ENCODE measurements around the gene ANAPC2.
A peak's percentile ranks its signal among the peaks of the same experiment; 100 is the strongest.
"Not testable (repeated sequence)": the region's sequence is repeated elsewhere in the genome, so short reads cannot be mapped to it uniquely, and the experiment has no call there.

ANAPC2 gene

DNA sequence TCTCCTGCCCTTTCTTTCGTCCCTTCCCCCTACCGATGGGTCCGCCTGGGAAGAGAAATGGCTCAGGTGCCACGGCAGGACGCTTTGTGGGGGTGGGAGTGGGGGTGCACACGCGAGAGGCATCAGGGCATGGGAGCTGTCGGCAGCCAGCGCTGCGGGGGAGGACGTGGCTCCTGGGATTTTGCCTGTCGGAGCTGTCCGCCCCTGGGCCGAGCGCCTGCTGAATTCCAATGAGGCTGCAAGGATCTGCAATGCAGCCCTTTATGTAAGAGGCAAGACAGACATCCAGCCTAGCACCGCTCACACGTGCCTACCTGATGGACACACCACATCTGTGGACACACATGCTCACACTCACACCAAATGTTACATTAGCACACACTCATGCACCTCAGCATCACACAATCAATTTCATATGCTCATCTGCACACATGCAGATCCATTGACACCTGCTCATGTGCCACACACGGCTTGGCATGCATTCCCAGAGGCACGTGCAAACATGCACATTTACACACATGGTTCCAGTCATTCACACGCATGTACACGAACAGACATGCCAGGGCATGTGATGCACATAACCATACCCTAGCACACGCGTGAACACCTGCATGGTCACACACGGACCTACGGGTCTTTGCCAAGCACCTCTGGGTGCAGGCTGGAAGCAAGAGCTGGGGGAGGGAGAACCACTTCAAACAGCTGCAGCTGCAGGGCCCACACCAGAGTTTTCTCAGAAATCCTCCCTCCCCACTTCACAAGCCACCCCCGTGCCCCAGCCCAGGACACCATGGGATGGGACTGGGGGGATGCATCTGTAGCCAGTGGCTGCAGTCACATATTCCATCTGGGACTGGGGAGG is 48.0 kb downstream of the ANAPC2 start:
- no peak for DNase-seq

DNA sequence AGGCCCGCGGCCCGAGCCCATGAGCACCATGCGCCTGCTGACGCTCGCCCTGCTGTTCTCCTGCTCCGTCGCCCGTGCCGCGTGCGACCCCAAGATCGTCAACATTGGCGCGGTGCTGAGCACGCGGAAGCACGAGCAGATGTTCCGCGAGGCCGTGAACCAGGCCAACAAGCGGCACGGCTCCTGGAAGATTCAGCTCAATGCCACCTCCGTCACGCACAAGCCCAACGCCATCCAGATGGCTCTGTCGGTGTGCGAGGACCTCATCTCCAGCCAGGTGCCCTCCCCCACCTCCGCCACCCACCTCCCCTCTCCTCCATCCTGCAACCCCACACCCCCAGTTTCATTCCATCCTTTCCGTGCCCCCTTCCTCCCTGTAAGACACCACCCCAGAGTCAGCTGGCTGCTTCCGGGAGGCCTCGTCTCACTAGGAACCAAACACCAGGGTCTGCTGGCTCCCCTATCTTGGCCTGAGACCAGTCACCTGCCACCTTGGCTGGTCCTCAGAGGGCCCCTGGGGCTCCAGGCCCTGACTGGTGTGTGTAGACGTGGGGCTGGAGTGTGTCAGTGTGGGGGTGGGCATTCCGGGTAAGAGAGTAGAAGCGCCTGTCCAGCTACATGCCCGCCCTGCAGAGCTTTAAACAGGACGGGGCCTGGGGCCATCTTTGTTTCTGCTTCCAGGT is 48.8 kb downstream of the ANAPC2 start:
- no peak for DNase-seq

DNA sequence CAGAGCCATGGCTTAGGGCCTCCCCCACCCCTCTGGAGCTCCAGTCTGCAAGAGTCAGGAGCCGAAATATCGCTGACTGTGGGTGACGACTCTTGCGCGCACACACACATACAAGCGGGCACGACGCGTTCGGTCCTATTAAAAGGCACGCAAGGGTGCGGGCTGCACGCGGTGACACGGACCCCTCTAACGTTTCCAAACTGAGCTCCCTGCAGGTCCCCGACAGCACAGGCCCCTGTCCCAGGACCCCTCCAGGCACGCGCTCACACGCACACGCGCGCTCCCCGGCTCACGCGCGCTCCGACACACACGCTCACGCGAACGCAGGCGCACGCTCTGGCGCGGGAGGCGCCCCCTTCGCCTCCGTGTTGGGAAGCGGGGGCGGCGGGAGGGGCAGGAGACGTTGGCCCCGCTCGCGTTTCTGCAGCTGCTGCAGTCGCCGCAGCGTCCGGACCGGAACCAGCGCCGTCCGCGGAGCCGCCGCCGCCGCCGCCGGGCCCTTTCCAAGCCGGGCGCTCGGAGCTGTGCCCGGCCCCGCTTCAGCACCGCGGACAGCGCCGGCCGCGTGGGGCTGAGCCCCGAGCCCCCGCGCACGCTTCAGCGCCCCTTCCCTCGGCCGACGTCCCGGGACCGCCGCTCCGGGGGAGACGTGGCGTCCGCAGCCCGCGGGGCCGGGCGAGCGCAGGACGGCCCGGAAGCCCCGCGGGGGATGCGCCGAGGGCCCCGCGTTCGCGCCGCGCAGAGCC is 49.5 kb downstream of the ANAPC2 start, which contains the start of gene GRIN1:
Gene GRIN1 (plus strand): TSS at position 433 of the 746 bp plus-strand sequence. CDS start 333 bp downstream, outside the sequence.
- DNase-seq: no peak

DNA sequence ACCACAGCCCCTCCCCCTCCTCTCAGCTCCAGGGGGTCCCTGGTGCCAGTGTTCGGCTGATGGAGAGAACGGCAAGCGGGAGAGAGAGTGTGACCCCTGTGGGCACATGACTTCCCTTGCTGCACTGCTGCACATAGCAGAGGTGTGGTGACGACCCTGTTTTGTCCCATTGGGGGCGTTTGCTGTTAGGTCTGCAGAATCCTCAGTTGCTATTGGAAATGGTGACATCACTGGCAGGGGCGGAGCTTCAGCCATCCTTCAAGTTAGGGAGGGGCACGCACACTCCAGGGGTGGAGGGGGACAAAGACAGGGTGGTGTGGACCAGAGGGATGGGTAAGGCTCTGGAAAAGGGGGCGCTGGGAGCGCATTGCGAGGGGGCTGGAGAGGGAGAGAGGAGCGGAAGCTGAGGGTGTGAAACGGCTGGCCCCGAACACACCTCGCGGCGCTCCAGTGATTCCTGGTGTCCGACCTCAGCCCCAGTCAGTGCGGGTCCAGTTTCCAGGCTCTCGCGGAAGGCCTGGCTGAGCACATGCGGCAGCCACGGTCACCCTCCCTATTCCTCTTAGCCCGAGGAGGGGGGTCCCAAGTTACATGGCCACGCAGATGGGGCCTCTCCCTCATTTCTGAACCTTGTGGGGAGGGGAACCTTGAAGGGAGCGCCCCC is 50.2 kb downstream of the ANAPC2 start:
- DNase-seq: no peak

DNA sequence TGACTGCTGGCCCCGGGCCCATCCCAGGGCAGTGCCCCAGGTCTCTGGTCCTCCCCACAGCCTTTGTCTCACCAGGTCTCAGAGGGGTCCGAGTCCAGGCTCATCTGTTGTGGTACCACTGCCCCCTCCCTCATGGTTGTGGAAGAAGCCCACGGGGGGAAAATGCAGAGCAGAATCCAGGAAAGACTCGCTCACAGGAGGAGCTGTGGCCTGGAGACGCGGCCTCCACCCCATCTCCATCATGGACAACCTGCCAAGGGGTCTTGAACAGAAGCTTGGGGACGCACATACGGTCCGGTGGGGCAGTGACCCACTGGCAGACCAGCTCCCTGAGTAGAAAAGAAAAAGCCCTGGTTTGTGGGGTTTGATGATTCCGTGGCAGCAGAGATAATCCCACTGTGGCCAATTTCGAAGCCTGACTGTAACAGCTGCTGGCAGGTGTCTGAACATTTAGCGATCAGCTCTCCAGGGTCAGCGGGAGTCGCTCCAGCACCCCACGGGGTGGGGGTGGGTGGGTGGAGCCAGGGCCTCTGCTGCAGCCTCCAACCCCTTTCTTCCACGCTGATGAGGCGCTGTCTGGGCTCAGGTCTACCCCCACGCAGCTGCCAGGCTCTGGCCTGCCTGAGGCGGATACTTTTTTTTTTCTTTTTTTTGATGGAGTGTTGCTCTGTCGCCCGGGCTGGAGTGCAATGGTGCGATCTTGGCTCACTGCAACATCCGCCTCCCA is 51.3 kb downstream of the ANAPC2 start:
- no peak for DNase-seq

DNA sequence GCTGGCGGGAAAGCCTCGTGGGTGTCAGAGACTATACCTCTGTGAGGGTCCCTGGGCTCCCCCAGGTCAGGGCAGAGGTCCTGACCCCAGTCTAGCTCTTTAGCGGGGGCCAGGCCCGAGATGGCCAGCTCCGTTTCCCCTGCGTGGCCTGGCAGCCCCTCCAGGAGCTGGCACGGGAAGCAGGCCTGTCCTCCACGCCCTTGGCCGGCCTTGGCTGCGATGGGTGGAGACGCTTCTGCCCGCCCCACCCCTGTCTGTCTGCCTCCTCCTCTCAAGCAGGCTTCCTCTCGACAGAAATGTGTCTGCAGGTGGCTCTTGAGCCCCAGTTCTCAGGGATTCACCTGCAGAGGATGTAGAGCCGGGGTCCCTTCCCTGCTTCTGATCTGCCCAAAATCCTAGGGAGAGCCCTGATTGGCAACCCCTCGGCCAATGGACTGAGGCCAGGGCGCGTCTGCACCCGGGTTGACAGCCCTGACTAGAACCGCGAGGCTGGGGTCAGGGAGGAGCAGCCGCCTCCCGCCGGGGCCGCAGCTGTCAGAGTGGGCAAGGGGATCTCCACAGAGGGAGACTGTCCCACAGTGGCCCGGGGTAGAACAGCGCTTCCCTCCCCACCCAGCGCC is 52.0 kb downstream of the ANAPC2 start:
- DNase-seq: no peak

DNA sequence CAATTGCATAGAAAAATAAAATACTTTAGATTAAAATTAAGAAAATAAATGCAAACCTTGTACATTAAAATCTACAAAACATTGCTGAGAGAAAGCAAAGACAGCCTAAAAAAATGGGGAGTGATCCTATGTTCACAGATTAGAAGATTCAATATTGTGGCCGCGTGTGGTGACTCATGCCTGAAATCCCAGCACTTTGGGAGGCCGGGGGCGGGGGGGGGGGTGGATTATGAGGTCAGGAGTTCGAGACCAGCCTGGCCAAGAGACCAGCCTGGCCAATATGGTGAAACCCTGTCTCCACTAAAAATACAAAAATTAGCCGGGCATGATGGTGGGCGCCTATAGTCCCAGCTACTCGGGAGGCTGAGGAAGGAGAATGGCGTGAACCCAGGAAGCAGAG is 53.2 kb downstream of the ANAPC2 start:
- not testable (repeated sequence) for DNase-seq

DNA sequence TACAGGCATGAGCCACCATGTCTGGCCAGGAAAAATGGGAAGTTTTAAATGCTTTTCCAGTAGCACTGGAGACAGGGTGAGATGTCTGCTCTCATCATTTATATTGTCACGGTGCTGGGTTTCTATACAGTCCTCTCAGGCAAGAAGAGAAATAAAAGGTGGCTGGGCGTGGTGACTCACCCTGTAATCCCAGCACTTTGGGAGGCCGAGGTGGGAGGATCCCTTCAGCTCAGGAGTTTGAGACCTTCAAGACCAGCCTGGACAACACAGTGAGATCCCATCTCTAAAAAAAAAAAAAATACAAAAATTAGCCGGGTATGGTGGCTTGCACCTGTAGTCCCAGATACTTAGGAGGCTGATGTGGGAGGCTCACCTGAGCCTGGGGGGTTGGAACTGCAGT is 54.2 kb downstream of the ANAPC2 start:
- no peak for DNase-seq

DNA sequence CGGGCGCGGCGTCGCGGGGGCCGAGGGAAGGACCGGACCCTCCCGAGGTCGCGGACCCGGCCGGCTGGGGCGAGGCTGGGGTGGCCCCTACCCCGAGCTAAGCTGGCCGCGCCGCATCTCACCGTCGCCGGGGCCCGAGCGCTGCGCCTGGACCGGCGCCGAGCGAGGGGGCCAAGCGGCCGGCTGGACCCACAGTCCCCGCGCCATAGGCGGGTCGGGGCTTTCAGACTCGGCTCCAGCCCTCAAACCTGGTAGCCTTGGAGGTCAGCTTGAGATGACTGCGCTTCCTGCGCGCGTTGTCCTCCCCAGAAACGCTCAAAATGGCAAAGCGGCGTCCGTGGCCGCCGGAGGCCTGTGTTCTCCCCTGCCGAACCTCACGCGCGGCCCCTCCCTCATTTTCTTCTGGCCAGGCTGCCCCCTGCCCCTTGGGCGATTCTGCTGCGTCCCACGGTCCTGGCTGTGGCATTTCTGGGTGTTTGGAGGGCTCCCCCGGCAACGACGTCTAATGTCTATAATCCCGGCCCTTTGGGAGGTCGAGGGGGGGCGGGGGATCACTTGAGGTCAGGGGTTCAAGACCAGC is 58.1 kb downstream of the ANAPC2 start:
- no peak for DNase-seq

DNA sequence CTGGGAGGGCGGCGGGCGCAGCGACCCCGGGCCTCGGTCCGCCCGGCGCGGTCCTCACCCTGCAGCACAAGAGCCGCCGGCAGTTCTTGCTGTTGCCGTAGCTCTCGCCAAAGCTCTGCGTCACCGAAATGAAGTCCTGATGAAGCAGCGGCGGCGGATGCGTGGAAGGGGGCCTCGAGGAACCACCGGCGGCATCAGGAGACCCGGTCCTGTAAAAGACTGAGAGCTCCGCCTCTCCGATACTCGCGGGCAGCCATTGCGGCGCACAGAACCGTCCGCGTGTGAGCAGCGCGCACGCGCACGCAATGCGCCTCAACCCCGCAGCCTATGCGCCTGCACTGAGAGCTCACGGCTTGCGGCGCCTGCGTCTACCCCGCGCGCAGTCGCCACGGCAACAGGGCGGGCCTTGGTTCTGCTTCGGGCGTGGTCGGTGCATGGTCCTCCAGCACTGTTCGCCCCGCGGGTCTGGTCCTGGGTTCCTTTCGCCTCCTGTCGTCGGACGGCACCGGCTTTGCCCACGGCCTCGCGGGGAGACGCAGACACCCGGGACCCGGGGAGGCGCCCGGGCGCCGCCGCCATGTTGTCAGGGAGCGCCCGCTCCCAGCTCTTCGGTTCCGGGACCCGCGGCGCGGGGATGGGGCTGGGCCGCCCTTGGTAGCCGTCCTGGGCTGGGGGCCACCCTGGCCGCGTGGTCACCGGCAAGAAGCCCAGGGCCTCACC is 58.7 kb downstream of the ANAPC2 start:
- DNase-seq: peak; percentile 93

DNA sequence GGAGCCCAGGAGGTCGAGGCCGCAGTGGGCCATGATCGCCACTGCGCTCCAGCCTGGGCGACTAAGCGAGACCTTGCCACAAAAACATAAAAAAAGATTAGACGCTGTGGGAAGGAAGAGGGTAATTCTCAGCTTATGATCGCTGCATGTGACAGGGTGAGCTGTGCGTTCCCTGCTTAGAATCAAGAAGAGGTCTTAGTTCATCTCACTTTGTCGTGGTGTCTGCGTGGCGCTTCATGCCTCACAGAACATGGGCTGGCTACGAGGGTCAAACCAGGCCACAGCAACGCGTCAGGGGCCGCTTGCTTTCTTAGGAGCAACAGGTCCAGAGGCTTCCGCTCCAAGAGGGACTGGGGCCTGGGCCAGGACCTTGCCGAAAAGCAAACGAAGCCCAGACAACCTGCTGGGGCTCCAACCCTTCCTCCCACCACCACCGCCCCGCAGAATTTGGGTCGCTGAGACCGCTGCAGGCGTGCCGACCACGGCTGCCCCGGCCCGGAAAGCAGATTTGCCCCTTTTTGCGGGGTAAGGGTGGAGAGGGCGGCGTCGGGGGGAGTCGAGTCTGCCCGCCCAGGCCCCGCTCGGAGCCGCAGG is 59.4 kb downstream of the ANAPC2 start:
- no peak for DNase-seq

DNA sequence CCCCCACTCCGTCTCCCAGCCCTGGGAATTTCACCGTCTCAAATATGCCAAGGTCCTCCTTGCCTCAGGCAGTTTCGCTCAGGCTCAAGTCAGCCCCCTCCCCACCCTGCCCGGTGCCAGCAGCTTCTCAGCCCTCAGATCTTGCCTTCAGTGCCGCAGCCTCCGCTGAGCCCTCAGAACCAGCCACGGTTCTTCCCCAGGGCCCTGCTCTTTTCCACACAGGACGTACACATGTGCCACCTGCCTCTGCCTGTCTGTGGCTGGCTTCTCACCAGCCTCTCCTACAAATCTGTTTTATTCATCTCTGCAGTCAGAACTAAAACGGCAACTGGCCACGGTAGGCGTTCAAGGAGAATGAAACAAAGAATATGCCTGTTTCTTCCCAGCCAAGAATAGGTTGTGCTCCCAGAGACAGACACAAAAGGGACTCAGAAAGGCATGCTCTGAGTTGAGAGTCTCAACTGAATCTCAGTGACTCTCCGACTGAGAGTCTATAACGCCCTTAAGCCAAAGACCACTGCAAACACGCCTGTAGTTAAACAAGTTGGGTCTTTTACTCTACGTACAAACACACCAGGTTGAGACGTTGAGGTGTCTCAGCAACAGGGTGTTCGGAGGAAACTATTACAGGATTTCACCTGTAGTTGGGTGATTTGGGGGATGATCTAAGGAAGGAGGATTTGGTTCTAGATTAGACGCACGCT is 60.0 kb downstream of the ANAPC2 start:
- no peak for DNase-seq

DNA sequence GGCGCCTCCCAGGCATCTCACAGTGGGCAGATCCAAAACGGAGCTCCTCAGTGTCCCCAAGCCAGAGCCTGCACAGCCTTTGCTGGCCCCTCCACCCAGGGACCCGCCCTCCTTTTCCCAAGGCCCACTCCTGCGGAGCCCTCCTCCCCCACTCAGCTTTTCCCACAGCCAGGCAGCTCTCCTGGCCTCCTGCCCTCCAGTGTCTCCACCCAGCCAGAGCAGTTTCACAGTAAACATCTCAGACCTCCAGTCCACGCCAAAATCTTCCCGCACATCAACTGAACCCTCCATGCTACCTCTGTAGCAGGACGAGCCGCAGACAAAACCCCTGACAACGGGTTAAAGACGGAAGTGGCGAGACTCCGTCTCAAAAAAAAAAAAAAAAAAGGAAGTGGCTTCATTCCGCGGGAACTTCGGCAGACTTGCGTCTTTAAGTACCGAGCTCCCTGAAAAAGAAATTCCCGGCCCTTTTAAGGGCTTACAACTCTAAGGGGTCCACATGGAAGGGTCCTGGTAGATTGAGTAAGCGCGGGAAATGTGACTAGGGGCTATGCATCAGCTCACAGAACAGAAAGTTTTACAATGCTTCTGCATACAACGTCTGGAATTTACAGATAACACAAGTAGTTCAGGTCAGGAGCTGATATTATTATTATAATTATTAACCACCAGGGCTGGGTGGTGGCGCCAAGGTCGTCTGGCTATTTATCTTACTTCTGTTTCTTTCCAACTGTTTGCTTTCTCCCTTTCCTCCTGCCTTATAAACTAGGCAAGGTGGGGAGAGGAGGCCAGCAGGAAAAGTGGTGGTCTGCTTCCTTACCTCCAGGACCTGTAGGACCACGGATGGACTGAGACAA is 60.8 kb downstream of the ANAPC2 start:
- peak; percentile 56 for DNase-seq

DNA sequence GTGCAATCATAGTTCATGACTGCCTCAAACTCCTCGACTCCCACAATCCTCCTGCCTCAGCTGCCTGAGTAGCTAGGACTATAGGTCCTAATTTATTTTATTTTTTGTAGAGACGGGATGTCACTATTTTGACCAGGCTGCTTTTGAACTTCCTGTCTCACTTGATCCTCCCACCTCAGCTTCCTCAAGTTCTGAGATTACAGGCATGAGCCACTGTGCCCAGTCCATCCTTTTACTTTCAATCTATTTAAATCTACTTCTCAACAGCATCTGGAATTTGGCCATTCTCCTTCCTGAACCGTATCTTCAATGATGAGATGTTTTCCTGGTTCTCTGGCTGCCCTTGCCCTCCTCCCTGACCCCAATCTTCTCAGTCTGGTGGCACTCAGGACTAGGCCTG is 61.6 kb downstream of the ANAPC2 start:
- DNase-seq: no peak

All from activated CD8-positive, alpha-beta memory T cell treated with anti-CD3 and anti-CD28 coated beads, Interleukin-2, amount 50 U/mL, for 48 hours (primary cell).